Natural killer cell (primary cell): Measurements from ENCODE around the gene NPHP1. TPM values are rescaled to one million over a fixed set of nuclear protein-coding genes. Genes with fewer than 3 reads are reported as not detected.

Experiments
- ATAC-seq, 3 donors: fragments of 150-1000 bp in 2 of 3; fragments of 200-7000 bp in 1 of 3; cut with Tn5 transposase; 1 replicate in 1 of 3; 2 replicates in 2 of 3; pipeline ENCODE4 v1.10.0; 2021; ENCODE audit warnings: mild to moderate bottlenecking in 2 of 3, moderate library complexity in 2 of 3
- DNase-seq, 2 donors: peaks; one replicate each; pipeline versions ENCODE4 v3.0.0 to v3.0.0-alpha.2; 2013 to 2021; ENCODE audit warnings: mixed read lengths in 1 of 2
- H3K27ac ChIP-seq: one replicate; pipeline ENCODE4 v1.5.1; 2013; ENCODE audit warnings: mild to moderate bottlenecking, low read length
- H3K27me3 ChIP-seq: one replicate; pipeline ENCODE4 v1.6.1; 2013; ENCODE audit warnings: low read length; ENCODE audit not compliant: control insufficient read depth, insufficient read depth
- H3K36me3 ChIP-seq: one replicate; pipeline ENCODE4 v1.6.1; 2013; ENCODE audit warnings: low read length; ENCODE audit not compliant: control insufficient read depth, insufficient read depth
- H3K4me1 ChIP-seq: one replicate; pipeline ENCODE4 v1.6.1; 2013; ENCODE audit warnings: low read length; ENCODE audit not compliant: control insufficient read depth, insufficient read depth
- H3K4me3 ChIP-seq: one replicate; pipeline ENCODE4 v1.5.1; 2013; ENCODE audit warnings: low read length
- H3K9me3 ChIP-seq: one replicate; pipeline ENCODE4 v1.6.1; 2013; ENCODE audit warnings: low read length; ENCODE audit not compliant: control insufficient read depth, insufficient read depth
- H3K27ac Mint-ChIP-seq, 2 donors: one replicate each; pipeline ENCODE4 v1.8.0; 2022; ENCODE audit warnings: mild to moderate bottlenecking in 2 of 2, mixed read lengths in 2 of 2, moderate library complexity in 1 of 2
- H3K27me3 Mint-ChIP-seq, 2 donors: one replicate each; pipeline ENCODE4 v1.8.0; 2022; ENCODE audit warnings: low read depth in 2 of 2, mixed read lengths in 2 of 2
- H3K36me3 Mint-ChIP-seq: one replicate; pipeline ENCODE4 v1.8.0; 2022; ENCODE audit warnings: mixed read lengths
- H3K4me1 Mint-ChIP-seq, 2 donors: one replicate each; pipeline ENCODE4 v1.8.0; 2022; ENCODE audit warnings: mixed read lengths in 2 of 2
- H3K4me3 Mint-ChIP-seq: one replicate; pipeline ENCODE4 v1.8.0; 2022; ENCODE audit warnings: mild to moderate bottlenecking, moderate library complexity, mixed read lengths
- H3K9me3 Mint-ChIP-seq, 2 donors: one replicate each; pipeline ENCODE4 v1.8.0; 2022; ENCODE audit warnings: mixed read lengths in 2 of 2
- WGBS: methylation state at CpG from one replicate; pipeline ENCODE4 v1.1.7; 2013; ENCODE audit warnings: missing lambda C conversion rate; ENCODE audit not compliant: insufficient coverage; 5-methylcytosine and 5-hydroxymethylcytosine counted together
- intact Hi-C: fragments of 100-400 bp; cut with micrococcal nuclease; formaldehyde crosslinking; loops from one replicate; pipeline ENCODE4 v1.14.2; 2022
- total RNA-seq, 4 donors: library from RNA; stranded (reverse); fragments of 120-200 nt in 1 of 4; gene quantifications; one replicate each; pipeline versions ENCODE4 v1.2.3 to v1.2.4, GENCODE V29; 2013 to 2022
- TF ChIP-seq, protein P1 (sequence below): fragments of 200-600 bp; IDR thresholded peaks from one replicate; pipeline ENCODE4 v1.8.0; 2022; ENCODE audit warnings: antibody characterized with exemption

Gene NPHP1
- total RNA-seq, 3 donors from 2014 or later (not counting 1 experiment from before 2014, with no cell fraction given), result 0.11 to 0.30 (median 0.24) TPM

DNA sequence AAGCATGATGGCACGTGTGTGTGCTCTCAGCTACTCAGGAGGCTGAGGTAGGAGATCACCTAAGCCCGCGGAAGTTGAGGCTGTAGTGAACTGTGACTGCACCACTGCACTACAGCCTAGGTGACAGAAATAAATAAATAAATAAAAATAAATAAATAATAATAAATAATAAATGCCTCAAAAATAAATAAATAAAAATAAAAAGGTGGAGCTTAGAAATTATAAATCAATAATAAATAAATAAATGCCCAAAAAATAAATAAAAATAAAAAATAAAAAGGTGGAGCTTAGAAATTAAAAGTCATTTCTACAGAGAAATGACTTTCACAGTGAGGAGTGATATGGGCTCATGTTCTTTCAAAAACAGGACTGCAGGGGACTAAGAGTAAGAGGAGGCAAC is 83.2 kb downstream of the NPHP1 start:
- H3K27ac ChIP-seq, result no peak overlapping the region
- Mint-ChIP-seq H3K27ac (no peak overlapping the region), H3K9me3 (no peaks in the 10 kb centered on the region), H3K27me3 (peaks cover 15 to 32% of the 10 kb centered on the region in 2 donors), H3K4me1 (no peaks in the 10 kb centered on the region), H3K4me3 (no peak overlapping the region), H3K36me3 (no peaks in the 10 kb centered on the region)
- H3K36me3 ChIP-seq, result no peaks in the 10 kb centered on the region
- intact Hi-C loops, result no loop called here
- ATAC-seq (no peak), DNase-seq (no peak)
- TF ChIP-seq, protein P1, sequence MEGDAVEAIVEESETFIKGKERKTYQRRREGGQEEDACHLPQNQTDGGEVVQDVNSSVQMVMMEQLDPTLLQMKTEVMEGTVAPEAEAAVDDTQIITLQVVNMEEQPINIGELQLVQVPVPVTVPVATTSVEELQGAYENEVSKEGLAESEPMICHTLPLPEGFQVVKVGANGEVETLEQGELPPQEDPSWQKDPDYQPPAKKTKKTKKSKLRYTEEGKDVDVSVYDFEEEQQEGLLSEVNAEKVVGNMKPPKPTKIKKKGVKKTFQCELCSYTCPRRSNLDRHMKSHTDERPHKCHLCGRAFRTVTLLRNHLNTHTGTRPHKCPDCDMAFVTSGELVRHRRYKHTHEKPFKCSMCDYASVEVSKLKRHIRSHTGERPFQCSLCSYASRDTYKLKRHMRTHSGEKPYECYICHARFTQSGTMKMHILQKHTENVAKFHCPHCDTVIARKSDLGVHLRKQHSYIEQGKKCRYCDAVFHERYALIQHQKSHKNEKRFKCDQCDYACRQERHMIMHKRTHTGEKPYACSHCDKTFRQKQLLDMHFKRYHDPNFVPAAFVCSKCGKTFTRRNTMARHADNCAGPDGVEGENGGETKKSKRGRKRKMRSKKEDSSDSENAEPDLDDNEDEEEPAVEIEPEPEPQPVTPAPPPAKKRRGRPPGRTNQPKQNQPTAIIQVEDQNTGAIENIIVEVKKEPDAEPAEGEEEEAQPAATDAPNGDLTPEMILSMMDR, result no peak
- no peaks in the 10 kb centered on the region for H3K4me1 ChIP-seq
- H3K9me3 ChIP-seq, result no peaks in the 10 kb centered on the region
- no peak overlapping the region for H3K4me3 ChIP-seq
- H3K27me3 ChIP-seq, result no peaks in the 10 kb centered on the region
- WGBS, result 80% methylated on average over 1 of the region's 3 CpGs

- TF ChIP-seq, protein P1, result no peak
Observed at GRCh38 chr2:110121052-110121334, 83.8 kb downstream of the NPHP1 start.

DNA sequence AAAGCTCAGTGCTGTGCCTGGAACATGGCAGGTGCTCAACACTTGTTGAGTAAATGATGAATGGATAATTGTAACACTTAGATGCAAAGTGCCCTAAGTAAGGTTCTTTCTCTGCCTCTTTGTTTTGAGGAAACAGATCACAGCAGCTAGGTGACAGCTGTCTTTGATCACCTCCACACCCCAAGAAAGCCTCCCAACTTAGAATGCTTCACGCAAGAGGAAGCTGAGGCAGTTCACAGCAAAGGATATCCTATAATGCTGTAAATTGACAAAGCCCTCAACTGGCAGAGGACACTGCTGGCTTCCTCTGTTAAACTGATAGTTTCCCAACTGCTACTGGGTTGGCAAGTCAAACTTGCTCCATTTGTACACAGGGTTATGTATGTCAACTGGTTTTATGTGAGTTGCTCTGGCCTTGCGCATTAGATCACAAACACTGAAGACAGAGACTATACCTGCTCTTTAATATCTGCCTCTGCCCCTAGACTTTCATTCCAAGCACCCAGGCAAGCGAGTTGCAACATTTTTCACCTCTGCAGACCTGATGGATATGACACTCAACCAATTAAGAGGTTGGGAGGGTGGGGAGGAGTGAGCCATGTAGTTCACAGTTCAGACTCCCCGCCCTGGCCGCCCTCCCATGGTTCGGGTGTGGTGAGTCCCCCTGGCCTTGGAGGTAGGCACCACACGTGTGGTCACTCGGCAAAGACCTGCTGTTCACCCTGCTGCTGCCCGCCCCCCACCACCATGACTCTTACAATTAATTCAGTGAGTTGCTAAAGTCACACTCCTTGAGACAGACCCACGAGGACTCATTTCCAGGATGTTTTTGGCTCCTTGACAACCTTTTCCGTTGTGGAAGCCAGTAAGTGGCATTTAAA is 84.4 kb downstream of the NPHP1 start:
- intact Hi-C loops, result no loop called here
- Mint-ChIP-seq H3K4me3 (no peak overlapping the region), H3K4me1 (no peaks in the 10 kb centered on the region), H3K36me3 (no peaks in the 10 kb centered on the region), H3K9me3 (no peaks in the 10 kb centered on the region), H3K27ac (no peak overlapping the region), H3K27me3 (peaks cover 20 to 37% of the 10 kb centered on the region in 2 donors)
- Histone ChIP-seq H3K4me1 (no peaks in the 10 kb centered on the region), H3K27ac (no peak overlapping the region), H3K9me3 (no peaks in the 10 kb centered on the region), H3K4me3 (no peak overlapping the region), H3K27me3 (peaks cover 9% of the 10 kb centered on the region), H3K36me3 (no peaks in the 10 kb centered on the region)
- TF ChIP-seq, protein P1, result no peak
- ATAC-seq (no peak), DNase-seq (no peak)
- WGBS, result 82% methylated on average over 10 of the region's 11 CpGs

More at GRCh38 chr2:110121052-110121334, 83.8 kb downstream of the NPHP1 start:
- no peaks in the 10 kb centered on the region for H3K36me3 Mint-ChIP-seq
- H3K27me3 ChIP-seq, result peaks cover 6% of the 10 kb centered on the region
- no peaks in the 10 kb centered on the region for H3K9me3 Mint-ChIP-seq
- no peak for ATAC-seq
- H3K27me3 Mint-ChIP-seq, result peaks cover 20 to 37% of the 10 kb centered on the region in 2 donors
- no peaks in the 10 kb centered on the region for H3K9me3 ChIP-seq
- H3K4me1 ChIP-seq, result no peaks in the 10 kb centered on the region
- no peak overlapping the region for H3K27ac Mint-ChIP-seq
- WGBS, result 93% methylated on average over 2 of the region's 2 CpGs
- H3K4me3 Mint-ChIP-seq, result no peak overlapping the region
- intact Hi-C loops, result no loop called here
- no peak for DNase-seq
- H3K4me3 ChIP-seq, result no peak overlapping the region
- H3K4me1 Mint-ChIP-seq, result no peaks in the 10 kb centered on the region
- H3K36me3 ChIP-seq, result no peaks in the 10 kb centered on the region
- no peak overlapping the region for H3K27ac ChIP-seq
